K562 (cell line): ENCODE results near the gene ICAM3. TPM values are rescaled to one million over a fixed set of nuclear protein-coding genes. Genes with fewer than 3 reads are reported as not detected.

Experiments used
- ARID1B ChIP-seq: fragments of 450-650 bp; IDR thresholded peaks from 2 replicates; pipeline ENCODE4 v1.6.1; 2016; ENCODE audit warnings: antibody characterized with exemption, mild to moderate bottlenecking, inconsistent platforms
- CREB1 ChIP-seq, 2 experiments: sonication (generic) in 1 of 2; formaldehyde crosslinking in 1 of 2; IDR thresholded peaks; 2 replicates each; pipeline versions ENCODE4 v1.6.1 to v1.8.0; 2012 to 2022; ENCODE audit warnings: inconsistent platforms in 1 of 2, mild to moderate bottlenecking in 1 of 2, missing genetic modification reagents in 1 of 2, moderate library complexity in 1 of 2
- CREBBP ChIP-seq: IDR thresholded peaks from one replicate; pipeline ENCODE4 v1.6.1; 2012; ENCODE audit warnings: low read depth, mild to moderate bottlenecking, control low read depth, inconsistent platforms, low read length
- CREM ChIP-seq: IDR thresholded peaks from 2 replicates; pipeline ENCODE4 v1.6.1; 2014; ENCODE audit warnings: antibody characterized with exemption, low read depth
- ETS2 ChIP-seq: IDR thresholded peaks from 2 replicates; pipeline ENCODE4 v1.6.1; 2016; ENCODE audit warnings: borderline replicate concordance, missing genetic modification characterization, mild to moderate bottlenecking, moderate library complexity, missing compliant biosample characterization; ENCODE audit not compliant: poor library complexity, severe bottlenecking
- FOXA1 ChIP-seq: fragments of 450-650 bp; IDR thresholded peaks from 2 replicates; pipeline ENCODE4 v1.6.1; 2016; ENCODE audit warnings: mild to moderate bottlenecking, borderline replicate concordance
- FOXA3 ChIP-seq, 2 experiments: fragments of 450-650 bp in 1 of 2; sonication (generic) in 1 of 2; formaldehyde crosslinking; IDR thresholded peaks in 1 of 2; conservative IDR thresholded peaks in 1 of 2; 2 replicates each; pipeline versions ENCODE4 v1.4.0 to v1.8.0; 2020 to 2022; ENCODE audit warnings: mild to moderate bottlenecking in 2 of 2, missing genetic modification reagents in 1 of 2
- HOXB6 ChIP-seq: fragments of 250-450 bp; sonication (Bioruptor Pico); IDR thresholded peaks from 2 replicates; pipeline ENCODE4 v1.5.1; 2022; ENCODE audit warnings: mild to moderate bottlenecking, borderline replicate concordance
- ILF3 ChIP-seq: fragments of 450-650 bp; IDR thresholded peaks from 2 replicates; pipeline ENCODE4 v1.6.1; 2018; ENCODE audit warnings: antibody characterized with exemption, mild to moderate bottlenecking, moderate library complexity, borderline replicate concordance
- MCM5 ChIP-seq: fragments of 450-650 bp; IDR thresholded peaks from 2 replicates; pipeline ENCODE4 v1.6.1; 2016; ENCODE audit warnings: low read depth
- NR2C1 ChIP-seq, 2 experiments: fragments of 450-650 bp; IDR thresholded peaks; 2 replicates each; pipeline ENCODE4 v1.6.1; 2017; ENCODE audit warnings: mild to moderate bottlenecking in 2 of 2, antibody characterized with exemption in 1 of 2, inconsistent platforms in 1 of 2, missing compliant biosample characterization in 1 of 2, missing genetic modification characterization in 1 of 2
- PHF20 ChIP-seq: fragments of 450-650 bp; IDR thresholded peaks from 2 replicates; pipeline ENCODE4 v1.6.1; 2018; ENCODE audit not compliant: partially characterized antibody
- SIRT6 ChIP-seq: IDR thresholded peaks from one replicate; pipeline ENCODE4 v1.6.1; 2012; ENCODE audit warnings: low read depth, mild to moderate bottlenecking, control low read depth, inconsistent platforms, low read length, moderate library complexity
- SMARCA5 ChIP-seq: fragments of 450-650 bp; IDR thresholded peaks from 2 replicates; pipeline ENCODE4 v1.6.1; 2016
- SMARCB1 ChIP-seq: IDR thresholded peaks from 2 replicates; pipeline ENCODE4 v1.6.1; 2011; ENCODE audit warnings: improper control_type of control experiment, low read depth; ENCODE audit not compliant: insufficient read length
- STAT5B ChIP-seq: fragments of 250-450 bp; sonication (Bioruptor Pico); IDR thresholded peaks from 2 replicates; pipeline ENCODE4 v1.8.0; 2021; ENCODE audit warnings: mild to moderate bottlenecking, inconsistent platforms
- THRAP3 ChIP-seq: fragments of 450-650 bp; IDR thresholded peaks from 2 replicates; pipeline ENCODE4 v1.6.1; 2016; ENCODE audit warnings: mild to moderate bottlenecking, inconsistent platforms, borderline replicate concordance
- ZKSCAN1 ChIP-seq: fragments of 150-350 bp; IDR thresholded peaks from 2 replicates; pipeline ENCODE4 v1.6.1; 2016; ENCODE audit warnings: low read depth, low read length
- ZNF76 ChIP-seq: fragments of 250-450 bp; sonication (Bioruptor Pico); IDR thresholded peaks from 2 replicates; pipeline ENCODE4 v1.4.0; 2020; ENCODE audit warnings: mild to moderate bottlenecking, moderate library complexity, borderline replicate concordance
- polyA plus RNA-seq, 8 experiments: library from polyadenylated mRNA; depleted of rRNA in 4 of 8; stranded (reverse) in 5 of 8; unstranded in 3 of 8; fragments of >200 nt; fragmentation: Nextera tagmentation in 2 of 8; fragmentation: Illumina TruSeq in 1 of 8; extraction: Ambion mirVana in 2 of 8; extraction: Trizol in 1 of 8; gene quantifications; 2 replicates each; pipeline versions ENCODE4 v1.2.1 to v1.2.3, GENCODE V29; 2011 to 2014; ENCODE audit warnings: inconsistent platforms in 1 of 8, missing spikeins in 1 of 8
- total RNA-seq, 7 experiments: library from RNA; depleted of rRNA in 6 of 7; stranded (reverse); fragments of >200 nt in 6 of 7; fragmentation: Illumina TruSeq in 2 of 7; extraction: Trizol in 2 of 7; gene quantifications; 2 replicates each; pipeline versions ENCODE4 v1.2.1 to v1.2.3, GENCODE V29; 2011 to 2021; ENCODE audit warnings: low replicate concordance in 1 of 7
- TF ChIP-seq, protein P1 (sequence below): IDR thresholded peaks from 2 replicates; pipeline ENCODE4 v1.6.1; 2011; ENCODE audit not compliant: insufficient read length; ENCODE audit errors: extremely low read depth
- TF ChIP-seq, protein P2 (sequence below): IDR thresholded peaks from 2 replicates; pipeline ENCODE4 v1.6.1; 2016; ENCODE audit warnings: missing genetic modification characterization, missing compliant biosample characterization
- TF ChIP-seq, protein P3 (sequence below): fragments of 450-650 bp; IDR thresholded peaks from one replicate; pipeline ENCODE4 v1.6.1; 2018; ENCODE audit warnings: mild to moderate bottlenecking, moderate library complexity; ENCODE audit not compliant: partially characterized antibody
- TF ChIP-seq, protein P4 (sequence below): fragments of 450-650 bp; IDR thresholded peaks from 2 replicates; pipeline ENCODE4 v1.6.1; 2016; ENCODE audit warnings: borderline replicate concordance

ICAM3 gene
- total and polyA plus RNA-seq, 9 of the 15 experiments (the other 6 are each of a cell fraction or from before 2014, with no cell fraction given): 6.5 to 39.5 (median 24.2) TPM

DNA sequence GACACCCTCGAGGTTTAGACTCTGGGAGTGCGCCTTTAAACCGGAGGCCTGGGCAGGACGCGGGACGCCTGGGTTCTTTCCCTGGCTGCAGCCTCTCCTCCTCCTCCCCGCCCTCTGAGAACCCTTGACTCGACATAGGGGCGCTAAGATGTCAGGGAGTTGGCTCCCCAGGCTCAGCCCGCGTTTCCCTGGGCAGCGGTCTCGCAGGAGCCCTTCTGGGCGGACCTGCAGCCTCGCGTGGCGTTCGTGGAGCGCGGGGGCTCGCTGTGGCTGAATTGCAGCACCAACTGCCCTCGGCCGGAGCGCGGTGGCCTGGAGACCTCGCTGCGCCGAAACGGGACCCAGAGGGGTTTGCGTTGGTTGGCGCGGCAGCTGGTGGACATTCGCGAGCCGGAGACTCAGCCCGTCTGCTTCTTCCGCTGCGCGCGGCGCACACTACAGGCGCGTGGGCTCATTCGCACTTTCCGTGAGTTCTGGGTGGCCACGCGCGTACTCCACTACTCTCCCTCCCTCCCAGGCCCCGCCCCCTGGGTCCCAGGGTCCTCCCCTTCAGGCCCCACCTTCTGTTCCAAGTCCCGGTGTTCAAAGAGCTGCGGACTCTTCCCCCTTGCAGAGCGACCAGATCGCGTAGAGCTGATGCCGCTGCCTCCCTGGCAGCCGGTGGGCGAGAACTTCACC is 48.4 kb downstream of the ICAM3 start (continued):
- TF ChIP-seq STAT5B (CRISPR knock-in tag) (no peak), ILF3 (no peak), SMARCA5 (no peak), FOXA1 (no peak), ZKSCAN1 (no peak), CREM (0 out of 2 replicates have a peak, but pooled peaks have one; percentile 29), ETS2 (tag) (no peak), ARID1B (no peak), FOXA3 (CRISPR knock-in tag; conservative IDR thresholded peaks at IDR 0.05 in 1 of 2, IDR thresholded peaks at IDR 0.05 in 1 of 2) (no peak), PHF20 (no peak), ZNF76 (CRISPR knock-in tag) (no peak), MCM5 (no peak), HOXB6 (CRISPR knock-in tag) (no peak), THRAP3 (0 out of 2 replicates have a peak, but pooled peaks have one; percentile 10), SIRT6 (no peak), NR2C1 (IDR thresholded peaks at IDR 0.05) (no peak), NR2C1 (tag; IDR thresholded peaks at IDR 0.05) (no peak), SMARCB1 (no peak), CREB1 (IDR thresholded peaks at IDR 0.05) (no peak), CREB1 (CRISPR knock-in tag; IDR thresholded peaks at IDR 0.05) (peak; percentile 47; the same call in 1 of the 2 replicates), CREBBP (no peak)
- TF ChIP-seq, protein P1, sequence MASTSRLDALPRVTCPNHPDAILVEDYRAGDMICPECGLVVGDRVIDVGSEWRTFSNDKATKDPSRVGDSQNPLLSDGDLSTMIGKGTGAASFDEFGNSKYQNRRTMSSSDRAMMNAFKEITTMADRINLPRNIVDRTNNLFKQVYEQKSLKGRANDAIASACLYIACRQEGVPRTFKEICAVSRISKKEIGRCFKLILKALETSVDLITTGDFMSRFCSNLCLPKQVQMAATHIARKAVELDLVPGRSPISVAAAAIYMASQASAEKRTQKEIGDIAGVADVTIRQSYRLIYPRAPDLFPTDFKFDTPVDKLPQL: no peak
- TF ChIP-seq, protein P2, sequence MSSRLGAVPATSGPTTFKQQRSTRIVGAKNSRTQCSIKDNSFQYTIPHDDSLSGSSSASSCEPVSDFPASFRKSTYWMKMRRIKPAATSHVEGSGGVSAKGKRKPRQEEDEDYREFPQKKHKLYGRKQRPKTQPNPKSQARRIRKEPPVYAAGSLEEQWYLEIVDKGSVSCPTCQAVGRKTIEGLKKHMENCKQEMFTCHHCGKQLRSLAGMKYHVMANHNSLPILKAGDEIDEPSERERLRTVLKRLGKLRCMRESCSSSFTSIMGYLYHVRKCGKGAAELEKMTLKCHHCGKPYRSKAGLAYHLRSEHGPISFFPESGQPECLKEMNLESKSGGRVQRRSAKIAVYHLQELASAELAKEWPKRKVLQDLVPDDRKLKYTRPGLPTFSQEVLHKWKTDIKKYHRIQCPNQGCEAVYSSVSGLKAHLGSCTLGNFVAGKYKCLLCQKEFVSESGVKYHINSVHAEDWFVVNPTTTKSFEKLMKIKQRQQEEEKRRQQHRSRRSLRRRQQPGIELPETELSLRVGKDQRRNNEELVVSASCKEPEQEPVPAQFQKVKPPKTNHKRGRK: no peak
- TF ChIP-seq, protein P3, sequence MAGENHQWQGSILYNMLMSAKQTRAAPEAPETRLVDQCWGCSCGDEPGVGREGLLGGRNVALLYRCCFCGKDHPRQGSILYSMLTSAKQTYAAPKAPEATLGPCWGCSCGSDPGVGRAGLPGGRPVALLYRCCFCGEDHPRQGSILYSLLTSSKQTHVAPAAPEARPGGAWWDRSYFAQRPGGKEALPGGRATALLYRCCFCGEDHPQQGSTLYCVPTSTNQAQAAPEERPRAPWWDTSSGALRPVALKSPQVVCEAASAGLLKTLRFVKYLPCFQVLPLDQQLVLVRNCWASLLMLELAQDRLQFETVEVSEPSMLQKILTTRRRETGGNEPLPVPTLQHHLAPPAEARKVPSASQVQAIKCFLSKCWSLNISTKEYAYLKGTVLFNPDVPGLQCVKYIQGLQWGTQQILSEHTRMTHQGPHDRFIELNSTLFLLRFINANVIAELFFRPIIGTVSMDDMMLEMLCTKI: no peak
- TF ChIP-seq, protein P4, sequence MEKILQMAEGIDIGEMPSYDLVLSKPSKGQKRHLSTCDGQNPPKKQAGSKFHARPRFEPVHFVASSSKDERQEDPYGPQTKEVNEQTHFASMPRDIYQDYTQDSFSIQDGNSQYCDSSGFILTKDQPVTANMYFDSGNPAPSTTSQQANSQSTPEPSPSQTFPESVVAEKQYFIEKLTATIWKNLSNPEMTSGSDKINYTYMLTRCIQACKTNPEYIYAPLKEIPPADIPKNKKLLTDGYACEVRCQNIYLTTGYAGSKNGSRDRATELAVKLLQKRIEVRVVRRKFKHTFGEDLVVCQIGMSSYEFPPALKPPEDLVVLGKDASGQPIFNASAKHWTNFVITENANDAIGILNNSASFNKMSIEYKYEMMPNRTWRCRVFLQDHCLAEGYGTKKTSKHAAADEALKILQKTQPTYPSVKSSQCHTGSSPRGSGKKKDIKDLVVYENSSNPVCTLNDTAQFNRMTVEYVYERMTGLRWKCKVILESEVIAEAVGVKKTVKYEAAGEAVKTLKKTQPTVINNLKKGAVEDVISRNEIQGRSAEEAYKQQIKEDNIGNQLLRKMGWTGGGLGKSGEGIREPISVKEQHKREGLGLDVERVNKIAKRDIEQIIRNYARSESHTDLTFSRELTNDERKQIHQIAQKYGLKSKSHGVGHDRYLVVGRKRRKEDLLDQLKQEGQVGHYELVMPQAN: 0 out of 2 replicates have a peak, but pooled peaks have one; percentile 40
